ENCODE results near the gene PDE4D.

- TF ChIP-seq ESRRG (CRISPR knock-in tag; IDR thresholded peaks at IDR 0.05) (no peak), ZFP30 (CRISPR knock-in tag; IDR thresholded peaks at IDR 0.05) (no peak), PATZ1 (CRISPR knock-in tag; IDR thresholded peaks at IDR 0.05; ENCODE audit: borderline replicate concordance) (no peak), OSR1 (CRISPR knock-in tag; IDR thresholded peaks at IDR 0.05) (no peak)
Measured at GRCh38 chr5:59267033-59267432, 626.5 kb downstream of the PDE4D start.

Measured in SK-N-SH treated with all-trans-retinoic acid at 6 μM for 48 hours (cell line).